GM12878 (cell line): ENCODE results near the gene NCAPD2. TPM values are rescaled to one million over a fixed set of nuclear protein-coding genes. Genes with fewer than 3 reads are reported as not detected.

ENCODE experiments used
- ASH2L ChIP-seq: fragments of 300-600, 200-600 bp; sonication (generic); IDR thresholded peaks from 2 replicates; pipeline ENCODE4 v1.6.1; 2017; ENCODE audit warnings: low read depth, mild to moderate bottlenecking, borderline replicate concordance
- BACH1 ChIP-seq: fragments of 450-650 bp; IDR thresholded peaks from 2 replicates; pipeline ENCODE4 v1.6.1; 2017; ENCODE audit warnings: mild to moderate bottlenecking, borderline replicate concordance
- DPF2 ChIP-seq: fragments of 450-650 bp; IDR thresholded peaks from 2 replicates; pipeline ENCODE4 v1.6.1; 2017; ENCODE audit warnings: mild to moderate bottlenecking
- FOS ChIP-seq: IDR thresholded peaks from 3 replicates; pipeline ENCODE4 v1.6.1; 2011; ENCODE audit warnings: borderline replicate concordance; ENCODE audit not compliant: insufficient read length; ENCODE audit errors: extremely low read depth
- HDGF ChIP-seq: fragments of 450-650 bp; IDR thresholded peaks from 2 replicates; pipeline ENCODE4 v1.6.1; 2016; ENCODE audit warnings: antibody characterized with exemption
- IRF5 ChIP-seq: fragments of 450-650 bp; IDR thresholded peaks from 2 replicates; pipeline ENCODE4 v1.6.1; 2017; ENCODE audit warnings: borderline replicate concordance
- MEF2A ChIP-seq: IDR thresholded peaks from 2 replicates; pipeline ENCODE4 v1.6.1; 2011; ENCODE audit warnings: low read depth, mild to moderate bottlenecking, low read length, moderate library complexity; ENCODE audit not compliant: insufficient read depth
- MTA3 ChIP-seq: IDR thresholded peaks from 2 replicates; pipeline ENCODE4 v1.6.1; 2012; ENCODE audit warnings: low read length, inconsistent platforms, borderline replicate concordance
- MYB ChIP-seq: fragments of 150-350 bp; IDR thresholded peaks from 2 replicates; pipeline ENCODE4 v1.6.1; 2014; ENCODE audit warnings: mild to moderate bottlenecking, low read depth, low read length, borderline replicate concordance
- NKRF ChIP-seq: fragments of 450-650 bp; conservative IDR thresholded peaks from 2 replicates; pipeline ENCODE4 v1.6.1; 2017; ENCODE audit warnings: mild to moderate bottlenecking, moderate library complexity
- POLR2AphosphoS2 ChIP-seq: IDR thresholded peaks from 2 replicates; pipeline ENCODE4 v1.6.1; 2011; ENCODE audit warnings: low read depth, mild to moderate bottlenecking, low read length, improper control_type of control experiment, moderate library complexity
- RBBP5 ChIP-seq: fragments of 200-600 bp; sonication (generic); conservative IDR thresholded peaks from 2 replicates; pipeline ENCODE4 v1.6.1; 2016
- SMARCA5 ChIP-seq: fragments of 450-650 bp; IDR thresholded peaks from 2 replicates; pipeline ENCODE4 v1.6.1; 2017; ENCODE audit warnings: mild to moderate bottlenecking
- TAF1 ChIP-seq: IDR thresholded peaks from 2 replicates; pipeline ENCODE4 v1.6.1; 2011; ENCODE audit warnings: mild to moderate bottlenecking, low read depth, low read length, borderline replicate concordance
- TARDBP ChIP-seq: IDR thresholded peaks from 2 replicates; pipeline ENCODE4 v1.6.1; 2016; ENCODE audit warnings: borderline replicate concordance
- TCF12 ChIP-seq: IDR thresholded peaks from 2 replicates; pipeline ENCODE4 v1.6.1; 2011; ENCODE audit warnings: low read depth, mild to moderate bottlenecking, low read length
- YY1 ChIP-seq: IDR thresholded peaks from 2 replicates; pipeline ENCODE4 v1.6.1; 2011; ENCODE audit warnings: low read depth, mild to moderate bottlenecking, low read length
- ZBTB4 ChIP-seq: fragments of 450-650 bp; formaldehyde crosslinking; IDR thresholded peaks from 2 replicates; pipeline ENCODE4 v1.4.0; 2022; ENCODE audit warnings: mild to moderate bottlenecking, moderate library complexity
- polyA plus RNA-seq, 11 experiments: library from polyadenylated mRNA; depleted of rRNA in 4 of 11; unstranded in 6 of 11; stranded (reverse) in 5 of 11; fragments of >200 nt; fragmentation: Nextera tagmentation in 4 of 11; fragmentation: Illumina TruSeq in 1 of 11; extraction: Ambion mirVana in 4 of 11; extraction: Trizol in 1 of 11; gene quantifications; 1 replicate in 1 of 11; 2 replicates in 10 of 11; pipeline versions ENCODE4 v1.2.1 to v1.2.3, GENCODE V29; 2011 to 2016; ENCODE audit warnings: inconsistent platforms in 2 of 11, missing spikeins in 2 of 11, low read depth in 1 of 11
- total RNA-seq, 4 experiments: library from RNA; depleted of rRNA in 3 of 4; stranded (reverse); fragments of >200 nt in 3 of 4; fragmentation: Illumina TruSeq in 1 of 4; extraction: Trizol in 1 of 4; gene quantifications; 2 replicates each; pipeline versions ENCODE4 v1.2.1 to v1.2.3, GENCODE V29; 2013 to 2021
- TF ChIP-seq, protein P1 (sequence below): fragments of 450-650 bp; IDR thresholded peaks from 2 replicates; pipeline ENCODE4 v1.6.1; 2018; ENCODE audit warnings: borderline replicate concordance, mild to moderate bottlenecking; ENCODE audit not compliant: partially characterized antibody
- TF ChIP-seq, protein P2 (sequence below): fragments of 450-650 bp; IDR thresholded peaks from 2 replicates; pipeline ENCODE4 v1.6.1; 2017; ENCODE audit warnings: mild to moderate bottlenecking

The NCAPD2 gene
- total and polyA plus RNA-seq, 10 of the 15 experiments (the other 5 are each of a cell fraction or from before 2014, with no cell fraction given), result 24.2 to 160 (median 110) TPM

DNA sequence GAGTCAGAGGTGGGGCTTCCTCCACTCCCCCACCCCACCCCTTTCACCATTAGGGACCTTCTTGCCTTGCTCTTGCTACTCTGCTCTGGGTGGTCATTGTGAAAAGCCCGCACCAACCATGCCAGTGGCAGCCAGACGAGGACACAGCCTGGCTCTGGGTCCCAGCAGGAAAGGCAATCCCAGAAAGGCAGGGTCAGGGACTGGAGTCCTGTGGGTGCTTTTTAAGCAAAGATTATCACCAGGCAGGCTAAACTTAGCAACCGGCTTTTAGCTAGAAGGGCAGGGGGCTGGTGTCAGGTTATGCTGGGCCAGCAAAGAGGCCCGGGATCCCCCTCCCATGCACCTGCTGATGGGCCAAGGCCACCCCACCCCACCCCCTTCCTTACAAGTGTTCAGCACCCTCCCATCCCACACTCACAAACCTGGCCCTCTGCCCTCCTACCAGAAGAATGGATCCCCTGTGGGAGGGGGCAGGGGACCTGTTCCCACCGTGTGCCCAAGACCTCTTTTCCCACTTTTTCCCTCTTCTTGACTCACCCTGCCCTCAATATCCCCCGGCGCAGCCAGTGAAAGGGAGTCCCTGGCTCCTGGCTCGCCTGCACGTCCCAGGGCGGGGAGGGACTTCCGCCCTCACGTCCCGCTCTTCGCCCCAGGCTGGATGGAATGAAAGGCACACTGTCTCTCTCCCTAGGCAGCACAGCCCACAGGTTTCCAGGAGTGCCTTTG is 39.2 kb downstream of the NCAPD2 start (continued):
- TF ChIP-seq ZBTB4 (CRISPR knock-in tag) (no peak), TAF1 (no peak), MTA3 (no peak), MEF2A (no peak), DPF2 (no peak), NKRF (no peak), SMARCA5 (no peak), RBBP5 (no peak), TCF12 (no peak), HDGF (0 out of 2 replicates have a peak, but pooled peaks have one; percentile 32), TARDBP (no peak), BACH1 (no peak; the same call in none of the 2 replicates), MYB (no peak), ASH2L (no peak), POLR2AphosphoS2 (peak; percentile 66; the same call in 1 of the 2 replicates), FOS (no peak), IRF5 (no peak), YY1 (no peak)
- TF ChIP-seq, protein P1, sequence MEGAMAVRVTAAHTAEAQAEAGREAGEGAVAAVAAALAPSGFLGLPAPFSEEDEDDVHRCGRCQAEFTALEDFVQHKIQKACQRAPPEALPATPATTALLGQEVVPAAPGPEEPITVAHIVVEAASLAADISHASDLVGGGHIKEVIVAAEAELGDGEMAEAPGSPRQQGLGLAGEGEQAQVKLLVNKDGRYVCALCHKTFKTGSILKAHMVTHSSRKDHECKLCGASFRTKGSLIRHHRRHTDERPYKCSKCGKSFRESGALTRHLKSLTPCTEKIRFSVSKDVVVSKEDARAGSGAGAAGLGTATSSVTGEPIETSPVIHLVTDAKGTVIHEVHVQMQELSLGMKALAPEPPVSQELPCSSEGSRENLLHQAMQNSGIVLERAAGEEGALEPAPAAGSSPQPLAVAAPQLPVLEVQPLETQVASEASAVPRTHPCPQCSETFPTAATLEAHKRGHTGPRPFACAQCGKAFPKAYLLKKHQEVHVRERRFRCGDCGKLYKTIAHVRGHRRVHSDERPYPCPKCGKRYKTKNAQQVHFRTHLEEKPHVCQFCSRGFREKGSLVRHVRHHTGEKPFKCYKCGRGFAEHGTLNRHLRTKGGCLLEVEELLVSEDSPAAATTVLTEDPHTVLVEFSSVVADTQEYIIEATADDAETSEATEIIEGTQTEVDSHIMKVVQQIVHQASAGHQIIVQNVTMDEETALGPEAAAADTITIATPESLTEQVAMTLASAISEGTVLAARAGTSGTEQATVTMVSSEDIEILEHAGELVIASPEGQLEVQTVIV, result no peak
- TF ChIP-seq, protein P2, sequence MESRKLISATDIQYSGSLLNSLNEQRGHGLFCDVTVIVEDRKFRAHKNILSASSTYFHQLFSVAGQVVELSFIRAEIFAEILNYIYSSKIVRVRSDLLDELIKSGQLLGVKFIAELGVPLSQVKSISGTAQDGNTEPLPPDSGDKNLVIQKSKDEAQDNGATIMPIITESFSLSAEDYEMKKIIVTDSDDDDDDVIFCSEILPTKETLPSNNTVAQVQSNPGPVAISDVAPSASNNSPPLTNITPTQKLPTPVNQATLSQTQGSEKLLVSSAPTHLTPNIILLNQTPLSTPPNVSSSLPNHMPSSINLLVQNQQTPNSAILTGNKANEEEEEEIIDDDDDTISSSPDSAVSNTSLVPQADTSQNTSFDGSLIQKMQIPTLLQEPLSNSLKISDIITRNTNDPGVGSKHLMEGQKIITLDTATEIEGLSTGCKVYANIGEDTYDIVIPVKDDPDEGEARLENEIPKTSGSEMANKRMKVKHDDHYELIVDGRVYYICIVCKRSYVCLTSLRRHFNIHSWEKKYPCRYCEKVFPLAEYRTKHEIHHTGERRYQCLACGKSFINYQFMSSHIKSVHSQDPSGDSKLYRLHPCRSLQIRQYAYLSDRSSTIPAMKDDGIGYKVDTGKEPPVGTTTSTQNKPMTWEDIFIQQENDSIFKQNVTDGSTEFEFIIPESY, result no peak
